Measurements from ENCODE around the gene NDUFB6.

The NDUFB6 gene

GRCh38 chr9:32545884-32546283 lies 27.1 kb downstream of the NDUFB6 start:
- TF ChIP-seq CTCF (IDR thresholded peaks at IDR 0.05; ENCODE audit: low read depth, low read length, missing control alignments): no peak
- H3K27me3 ChIP-seq (replicated peaks): no peaks in the 10 kb centered on the region
- peaks cover 16% of the 10 kb centered on the region for H3K36me3 ChIP-seq (replicated peaks)
- no peak overlapping the region for H3K4me3 ChIP-seq (ENCODE audit: low read depth, low read length)
- no peak for DNase-seq
- in situ Hi-C loops (cut with HindIII; ENCODE audit: low pct_ligation_motif_present, low sequenced_read_pairs): no loop called here
- no peak overlapping the region for H3K27ac ChIP-seq

- no peaks in the 10 kb centered on the region for H3K27me3 ChIP-seq (replicated peaks)
- in situ Hi-C loops (cut with HindIII; ENCODE audit: low pct_ligation_motif_present, low sequenced_read_pairs): no loop called here
- no peak for DNase-seq
- no peak overlapping the region for H3K4me3 ChIP-seq (ENCODE audit: low read depth, low read length)
- TF ChIP-seq CTCF (IDR thresholded peaks at IDR 0.05; ENCODE audit: low read depth, low read length, missing control alignments): no peak
- peaks cover 19% of the 10 kb centered on the region for H3K36me3 ChIP-seq (replicated peaks)
- no peak overlapping the region for H3K27ac ChIP-seq
These were observed 29.9 kb downstream of the NDUFB6 start for GRCh38 chr9:32543047-32543446.

- no peak for TF ChIP-seq CTCF (IDR thresholded peaks at IDR 0.05; ENCODE audit: low read depth, low read length, missing control alignments)
- in situ Hi-C loops (cut with HindIII; ENCODE audit: low pct_ligation_motif_present, low sequenced_read_pairs): no loop called here
These were observed 39.1 kb downstream of the NDUFB6 start for GRCh38 chr9:32533816-32534215.

GRCh38 chr9:32533336-32533735 lies 39.6 kb downstream of the NDUFB6 start:
- no peak for TF ChIP-seq CTCF (IDR thresholded peaks at IDR 0.05; ENCODE audit: low read depth, low read length, missing control alignments)
- in situ Hi-C loops (cut with HindIII; ENCODE audit: low pct_ligation_motif_present, low sequenced_read_pairs): no loop called here
- no peak for DNase-seq
- Histone ChIP-seq H3K36me3 (replicated peaks) (peaks cover 2% of the 10 kb centered on the region), H3K27ac (no peak overlapping the region), H3K4me3 (ENCODE audit: low read depth, low read length) (no peak overlapping the region), H3K27me3 (replicated peaks) (no peaks in the 10 kb centered on the region)

More at GRCh38 chr9:32533816-32534215, 39.1 kb downstream of the NDUFB6 start:
- Histone ChIP-seq H3K27me3 (replicated peaks) (no peaks in the 10 kb centered on the region), H3K27ac (no peak overlapping the region), H3K4me3 (ENCODE audit: low read depth, low read length) (no peak overlapping the region), H3K36me3 (replicated peaks) (peaks cover 2% of the 10 kb centered on the region)
- DNase-seq: no peak

GRCh38 chr9:32526707-32527048 lies 46.3 kb downstream of the NDUFB6 start:
- Histone ChIP-seq H3K27ac (peak overlapping the region; percentile 64), H3K36me3 (replicated peaks) (no peaks in the 10 kb centered on the region), H3K4me3 (ENCODE audit: low read depth, low read length) (peak overlapping the region; percentile 79), H3K27me3 (replicated peaks) (no peaks in the 10 kb centered on the region)
- DNase-seq: no peak
- in situ Hi-C loops (cut with HindIII; ENCODE audit: low pct_ligation_motif_present, low sequenced_read_pairs): no loop called here
- TF ChIP-seq CTCF (IDR thresholded peaks at IDR 0.05; ENCODE audit: low read depth, low read length, missing control alignments): no peak

GRCh38 chr9:32526041-32526706 lies 46.8 kb downstream of the NDUFB6 start, which contains the start of gene RIGI:
TSS of gene RIGI (minus strand) at chr9:32526196. CDS start at chr9:32526166, 30 bp downstream.
- Histone ChIP-seq H3K27ac (peak within 1 kb of the TSS; percentile 64), H3K27me3 (replicated peaks) (no peaks in the 10 kb centered on the region), H3K36me3 (replicated peaks) (no peaks in the 10 kb centered on the region), H3K4me3 (ENCODE audit: low read depth, low read length) (peak within 1 kb of the TSS; percentile 79)
- DNase-seq: peak; percentile 96
- in situ Hi-C loops (cut with HindIII; ENCODE audit: low pct_ligation_motif_present, low sequenced_read_pairs): no loop called here
- TF ChIP-seq CTCF (IDR thresholded peaks at IDR 0.05; ENCODE audit: low read depth, low read length, missing control alignments): peak; percentile 59

Measured in brain microvascular endothelial cell (primary cell).